Brain pericyte (primary cell): ENCODE data around the gene BHMT2.

Experiments used
- DNase-seq: peaks from one replicate; pipeline ENCODE4 v3.0.0-alpha.2; 2012; ENCODE audit warnings: low read depth, low spot score

Gene BHMT2

GRCh38 chr5:79120221-79120620, 50.7 kb downstream of the BHMT2 start:
- DNase-seq: no peak

- DNase-seq: no peak
Measured at GRCh38 chr5:79122973-79123372, 53.4 kb downstream of the BHMT2 start.

DNA sequence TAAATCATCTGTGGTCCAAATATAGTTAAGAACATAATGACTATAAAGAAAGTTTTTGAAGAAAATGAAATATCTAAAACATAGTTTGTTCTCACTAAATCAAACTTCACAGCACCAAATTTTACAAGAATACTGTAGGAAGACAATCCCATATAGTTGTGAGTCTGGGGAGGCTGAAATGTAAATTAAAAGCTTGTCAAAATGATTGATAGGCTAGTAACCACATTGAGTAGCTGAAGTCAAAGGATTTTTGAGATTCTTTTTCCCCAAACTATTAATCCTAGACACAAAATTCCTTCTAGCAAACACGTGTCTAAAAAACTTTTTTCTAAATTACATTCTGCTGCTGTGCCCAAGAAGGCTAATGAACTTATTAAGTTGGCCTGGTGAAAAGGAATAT, 55.0 kb downstream of the BHMT2 start:
- no peak for DNase-seq

- DNase-seq: no peak
Measured at GRCh38 chr5:79130781-79131180, 61.2 kb downstream of the BHMT2 start.

GRCh38 chr5:79133121-79133656, 63.6 kb downstream of the BHMT2 start:
- DNase-seq: no peak

- peak; percentile 36 for DNase-seq
Measured at GRCh38 chr5:79133657-79134451, 64.3 kb downstream of the BHMT2 start.

GRCh38 chr5:79135790-79136553, 66.4 kb downstream of the BHMT2 start:
- no peak for DNase-seq

DNA sequence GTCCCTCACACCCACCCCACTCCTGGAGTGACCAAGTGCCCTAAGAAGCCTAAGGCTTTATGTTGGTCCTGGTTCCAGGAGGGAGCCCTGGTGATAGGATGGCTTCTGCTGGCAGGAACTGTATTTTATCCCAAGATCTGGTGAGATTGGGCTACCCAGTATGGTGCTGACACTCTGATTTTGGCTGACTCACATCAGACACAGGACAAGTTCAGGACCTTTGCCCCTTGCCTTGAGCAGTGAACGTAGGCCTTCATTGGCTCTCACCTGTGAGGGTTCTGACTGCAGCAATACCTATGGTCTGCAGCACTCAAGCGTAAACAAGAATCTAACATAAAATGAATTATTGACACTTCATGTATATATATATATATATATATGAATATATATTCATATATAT, 67.1 kb downstream of the BHMT2 start:
- DNase-seq: no peak
